Mammary epithelial cell (primary cell): ENCODE measurements around the gene NUP93.

Source experiments
- EZH2 ChIP-seq: IDR thresholded peaks from 2 replicates; pipeline ENCODE4 v1.6.1; 2012; ENCODE audit warnings: low read length, inconsistent platforms, borderline replicate concordance
- TF ChIP-seq, protein P1 (sequence below), 2 donors: IDR thresholded peaks in 1 of 2; conservative IDR thresholded peaks in 1 of 2; 2 replicates each; pipeline ENCODE4 v1.5.1; 2011 to 2012; ENCODE audit warnings: inconsistent platforms in 2 of 2, low read length in 2 of 2, mild to moderate bottlenecking in 2 of 2, control low read depth in 1 of 2, low read depth in 1 of 2; ENCODE audit not compliant: insufficient read depth in 1 of 2; ENCODE audit errors: extremely low read depth in 1 of 2

DNA sequence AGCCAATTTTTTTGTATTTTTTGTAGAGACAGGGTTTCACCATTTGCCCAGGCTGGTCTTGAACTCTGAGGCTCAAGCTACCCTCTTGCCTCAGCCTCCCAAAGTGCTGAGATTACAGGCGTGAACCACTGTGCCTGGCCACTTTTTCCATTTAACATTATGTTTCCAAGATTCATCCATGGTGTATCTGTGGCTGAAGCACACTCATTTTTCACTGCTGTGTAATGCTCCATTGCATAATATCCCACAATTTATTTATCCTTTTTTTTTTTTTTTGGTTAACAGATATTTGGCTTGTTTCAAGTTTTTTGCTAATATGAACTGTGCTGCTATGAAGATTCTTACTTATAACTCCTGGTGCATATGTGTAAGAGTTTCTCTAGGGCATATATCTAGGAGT lies 1.9 kb upstream of the NUP93 start:
- no peak for TF ChIP-seq EZH2
- TF ChIP-seq, protein P1, sequence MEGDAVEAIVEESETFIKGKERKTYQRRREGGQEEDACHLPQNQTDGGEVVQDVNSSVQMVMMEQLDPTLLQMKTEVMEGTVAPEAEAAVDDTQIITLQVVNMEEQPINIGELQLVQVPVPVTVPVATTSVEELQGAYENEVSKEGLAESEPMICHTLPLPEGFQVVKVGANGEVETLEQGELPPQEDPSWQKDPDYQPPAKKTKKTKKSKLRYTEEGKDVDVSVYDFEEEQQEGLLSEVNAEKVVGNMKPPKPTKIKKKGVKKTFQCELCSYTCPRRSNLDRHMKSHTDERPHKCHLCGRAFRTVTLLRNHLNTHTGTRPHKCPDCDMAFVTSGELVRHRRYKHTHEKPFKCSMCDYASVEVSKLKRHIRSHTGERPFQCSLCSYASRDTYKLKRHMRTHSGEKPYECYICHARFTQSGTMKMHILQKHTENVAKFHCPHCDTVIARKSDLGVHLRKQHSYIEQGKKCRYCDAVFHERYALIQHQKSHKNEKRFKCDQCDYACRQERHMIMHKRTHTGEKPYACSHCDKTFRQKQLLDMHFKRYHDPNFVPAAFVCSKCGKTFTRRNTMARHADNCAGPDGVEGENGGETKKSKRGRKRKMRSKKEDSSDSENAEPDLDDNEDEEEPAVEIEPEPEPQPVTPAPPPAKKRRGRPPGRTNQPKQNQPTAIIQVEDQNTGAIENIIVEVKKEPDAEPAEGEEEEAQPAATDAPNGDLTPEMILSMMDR (conservative IDR thresholded peaks at IDR 0.05 in 1 of 2, IDR thresholded peaks at IDR 0.05 in 1 of 2; ENCODE audit: extremely low read depth in 1 of 2, insufficient read depth in 1 of 2, low read depth in 1 of 2, low read length in 2 of 2), result no peak
